Ramos (cell line): Measurements from ENCODE around the gene RIPPLY1.

Experiments used
- in situ Hi-C: fragments of 300-500 bp; cut with MboI; formaldehyde crosslinking; loops from one replicate; pipeline ENCODE4 v1.14.3; 2022; ENCODE audit warnings: low sequenced_read_pairs; ENCODE audit not compliant: unreplicated experiment

Gene RIPPLY1, protein sequence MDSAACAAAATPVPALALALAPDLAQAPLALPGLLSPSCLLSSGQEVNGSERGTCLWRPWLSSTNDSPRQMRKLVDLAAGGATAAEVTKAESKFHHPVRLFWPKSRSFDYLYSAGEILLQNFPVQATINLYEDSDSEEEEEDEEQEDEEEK

DNA sequence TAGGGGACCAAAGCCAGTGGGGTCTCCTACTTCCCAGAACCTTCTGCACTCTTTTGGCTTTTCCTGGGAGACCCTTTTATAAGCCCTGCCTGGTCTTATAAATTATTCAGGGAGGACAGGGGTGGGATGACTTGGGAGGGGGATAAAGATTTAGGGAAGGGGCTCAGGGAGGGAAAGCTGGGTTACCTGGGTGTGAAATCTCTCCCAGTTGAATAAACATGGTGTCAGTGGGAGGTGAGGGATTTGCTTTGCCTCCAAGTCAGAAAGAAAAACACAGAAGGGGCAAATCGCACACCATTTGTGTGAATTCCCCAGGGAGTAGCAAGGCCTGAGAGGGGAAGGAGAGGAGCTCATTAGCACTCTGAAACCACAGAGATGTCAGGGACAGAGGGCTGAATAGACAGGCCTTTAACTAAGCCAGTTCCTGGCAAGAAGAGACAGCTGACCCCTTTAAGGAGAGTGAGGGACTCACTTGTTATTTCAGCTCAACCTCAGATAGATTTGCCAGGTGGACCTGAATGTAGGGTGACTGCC is at the start of gene RIPPLY1:
Gene RIPPLY1, minus strand, starts transcription at position 51 of the 534 bp plus-strand sequence. CDS start 54 bp downstream, outside the sequence.
- in situ Hi-C loops: no loop called here

DNA sequence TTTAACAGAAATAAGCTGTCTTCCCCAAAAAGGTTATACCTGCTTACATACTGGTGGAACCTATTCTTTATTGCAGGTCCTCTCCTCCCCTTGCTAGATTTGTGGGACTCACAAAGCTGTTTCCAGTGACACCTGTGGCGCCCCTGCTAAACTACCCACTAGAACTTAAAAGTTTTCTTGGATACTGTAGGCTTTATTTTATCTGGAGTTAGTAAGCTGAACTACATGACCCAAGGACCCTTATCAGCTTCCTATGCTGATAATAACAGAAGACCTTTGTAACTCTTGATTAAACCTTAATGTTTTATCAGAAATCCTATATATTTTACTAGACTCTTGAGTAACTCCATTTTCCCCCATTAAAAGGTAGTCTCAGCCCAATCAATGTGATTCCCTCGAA is 49.4 kb upstream of the RIPPLY1 start:
- in situ Hi-C loops: no loop called here

DNA sequence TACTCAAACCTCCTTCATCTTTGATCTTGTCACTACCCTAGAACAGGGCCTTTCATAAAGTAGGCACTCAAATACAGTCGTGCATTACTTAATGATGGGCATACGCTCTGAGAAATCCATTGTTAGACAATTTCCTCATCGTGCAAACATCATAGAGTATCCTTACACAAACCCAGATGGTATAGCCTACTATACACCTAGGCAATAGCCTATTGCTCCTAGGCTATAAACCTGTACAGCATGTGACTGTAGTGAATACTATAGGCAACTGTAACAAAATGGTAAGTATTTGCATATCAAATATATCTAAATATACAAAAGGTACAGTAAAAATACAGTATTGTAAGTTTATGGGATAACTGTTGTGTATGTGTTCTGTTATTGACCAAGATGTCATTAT is 48.9 kb upstream of the RIPPLY1 start:
- in situ Hi-C loops: no loop called here

DNA sequence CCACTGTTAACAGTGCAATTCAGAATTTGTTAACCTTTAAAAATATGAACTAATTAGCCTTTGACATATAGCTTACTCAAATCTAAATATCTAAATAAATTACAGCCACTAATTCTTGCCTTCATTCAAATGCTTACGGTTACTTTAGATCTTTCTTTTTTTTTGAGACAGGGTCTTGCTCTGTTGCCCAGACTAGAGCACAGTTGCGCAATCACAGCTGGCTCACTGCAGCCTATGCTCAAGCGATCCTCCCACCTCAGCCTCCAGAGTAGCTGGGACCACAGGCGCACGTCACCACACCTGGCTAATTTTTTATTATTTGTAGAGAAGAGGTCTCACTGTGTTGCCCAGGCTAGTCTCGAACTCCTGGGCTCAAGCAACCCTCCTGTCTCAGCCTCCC is 48.1 kb upstream of the RIPPLY1 start:
- in situ Hi-C loops: no loop called here

DNA sequence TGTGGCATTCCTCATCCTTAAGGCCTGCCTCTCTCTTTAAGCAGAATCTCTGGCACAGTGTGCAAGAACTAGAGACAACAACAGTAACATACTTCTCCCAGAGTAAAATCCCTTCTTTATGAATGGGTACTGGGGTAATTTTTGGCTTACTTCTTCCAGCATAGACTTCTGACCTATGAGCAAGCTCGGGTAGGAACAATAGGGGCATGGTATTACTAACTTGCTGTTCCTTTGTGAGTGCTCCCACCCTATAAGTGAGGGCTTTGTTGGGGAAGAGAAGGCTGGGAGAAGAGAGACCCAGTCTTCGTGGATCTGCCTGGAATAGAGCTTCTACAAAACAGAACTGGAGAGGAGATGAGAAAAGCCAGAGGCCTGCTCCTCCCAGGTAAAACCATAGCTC is 47.2 kb upstream of the RIPPLY1 start:
- in situ Hi-C loops: no loop called here

DNA sequence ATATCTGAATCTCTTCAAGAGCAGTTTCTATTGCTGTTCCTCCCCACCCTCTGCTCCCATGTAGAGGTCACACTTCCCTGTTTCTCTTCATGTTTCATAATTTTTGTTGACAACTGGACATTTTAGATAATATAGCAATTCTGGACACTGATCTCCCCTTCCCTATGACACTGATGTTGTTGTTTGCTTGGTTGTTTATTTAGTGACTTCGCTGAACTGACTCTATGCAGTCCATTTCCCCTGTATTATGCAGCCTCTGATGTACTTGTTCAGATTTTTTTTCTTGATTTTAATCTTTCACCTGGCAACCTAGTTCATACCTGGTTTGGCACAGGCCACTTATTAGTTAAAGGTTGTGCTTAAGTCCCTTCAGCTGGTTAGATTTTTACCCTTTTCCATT is 46.2 kb upstream of the RIPPLY1 start:
- in situ Hi-C loops: no loop called here

DNA sequence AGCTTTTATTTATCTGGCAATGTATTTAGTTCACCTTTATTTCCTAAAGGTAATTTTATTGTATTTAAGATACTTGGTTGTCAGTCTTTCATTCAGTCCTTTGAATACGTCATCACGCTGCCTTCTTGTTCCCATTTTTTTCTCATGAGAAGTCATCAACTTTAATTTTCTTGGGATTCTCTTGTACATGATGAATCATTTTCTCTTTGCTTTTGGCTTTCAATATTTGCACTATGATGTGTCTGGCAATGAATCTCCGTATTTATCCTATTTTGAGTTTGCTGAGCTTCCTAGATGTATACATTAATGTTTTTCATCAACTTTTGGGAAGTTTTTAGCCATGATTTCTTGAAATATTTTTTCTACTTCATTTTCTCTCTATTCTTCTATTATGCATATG is 45.5 kb upstream of the RIPPLY1 start:
- in situ Hi-C loops: no loop called here

DNA sequence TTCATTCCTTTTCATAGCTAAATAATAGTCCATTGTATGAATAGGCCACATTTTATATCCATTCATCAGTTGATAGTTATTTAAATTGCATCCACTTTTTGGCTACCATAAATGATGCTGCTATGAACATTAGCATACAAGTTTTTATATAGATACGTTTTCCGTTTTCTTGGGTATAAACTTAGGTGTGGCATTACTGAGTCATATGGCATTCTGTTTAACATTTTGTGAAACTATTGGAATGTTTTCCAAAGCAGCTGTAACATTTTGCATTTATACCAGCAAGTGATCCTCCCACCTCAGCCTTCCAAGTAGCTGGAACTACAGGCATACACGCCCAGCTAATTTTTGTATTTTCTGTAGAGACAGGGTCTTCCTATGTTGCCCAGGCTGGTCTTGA is 43.3 kb upstream of the RIPPLY1 start:
- in situ Hi-C loops: no loop called here

DNA sequence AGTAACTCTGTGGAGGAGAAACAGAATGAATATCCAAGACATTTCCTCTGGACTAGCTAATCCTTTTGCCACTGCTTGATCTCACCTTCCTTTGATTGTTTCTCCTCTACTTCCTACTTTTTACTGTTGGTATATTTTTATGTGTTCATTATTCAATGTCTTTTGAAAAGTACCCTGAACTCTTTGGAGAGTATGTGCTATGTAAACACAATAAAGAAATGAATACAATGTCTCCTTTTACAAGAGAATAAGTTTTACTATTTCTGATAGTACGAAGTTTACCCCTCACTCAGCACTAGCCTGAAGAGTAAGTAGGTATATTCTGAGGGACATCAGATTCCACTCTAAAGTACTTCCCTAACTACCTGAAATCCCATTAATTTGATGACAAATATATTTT is 36.9 kb upstream of the RIPPLY1 start:
- in situ Hi-C loops: no loop called here

DNA sequence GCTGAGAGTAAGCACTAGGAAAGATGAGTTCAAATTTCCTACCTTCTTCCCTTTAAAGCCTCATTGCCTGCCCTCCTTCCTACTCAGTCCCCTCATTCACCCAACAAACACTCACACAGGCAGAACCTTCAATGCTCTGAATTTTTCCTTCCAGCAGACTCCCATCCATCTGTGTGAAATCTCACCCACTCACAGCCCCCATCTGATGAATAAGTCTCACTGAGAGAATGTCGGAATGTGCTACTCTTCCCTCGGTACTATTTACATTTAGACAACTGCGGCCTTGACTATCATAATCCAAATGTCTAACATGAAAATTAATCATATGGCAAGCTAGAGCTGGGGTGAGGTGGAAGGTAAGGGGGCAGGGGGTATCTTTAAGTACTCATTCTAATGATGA is 36.4 kb upstream of the RIPPLY1 start:
- in situ Hi-C loops: no loop called here

DNA sequence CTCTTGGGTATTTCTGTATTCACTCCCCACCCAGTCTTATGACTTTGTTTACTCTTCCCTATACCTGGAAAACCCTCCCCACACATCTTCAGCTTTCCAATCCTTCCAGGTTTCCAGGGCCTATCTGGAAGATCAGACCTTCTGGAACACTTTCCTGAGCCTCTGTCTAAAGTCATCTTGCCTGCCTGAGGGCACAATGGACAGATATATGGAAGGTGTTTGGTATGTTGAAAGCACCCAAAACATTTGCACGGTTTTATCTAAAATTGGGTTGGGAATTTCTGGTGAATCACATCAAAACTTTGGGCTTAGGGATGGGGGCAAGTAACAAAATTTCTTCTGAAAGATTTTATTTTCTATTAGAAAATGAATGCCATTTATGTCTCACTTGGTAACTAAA is 33.1 kb upstream of the RIPPLY1 start:
- in situ Hi-C loops: no loop called here

DNA sequence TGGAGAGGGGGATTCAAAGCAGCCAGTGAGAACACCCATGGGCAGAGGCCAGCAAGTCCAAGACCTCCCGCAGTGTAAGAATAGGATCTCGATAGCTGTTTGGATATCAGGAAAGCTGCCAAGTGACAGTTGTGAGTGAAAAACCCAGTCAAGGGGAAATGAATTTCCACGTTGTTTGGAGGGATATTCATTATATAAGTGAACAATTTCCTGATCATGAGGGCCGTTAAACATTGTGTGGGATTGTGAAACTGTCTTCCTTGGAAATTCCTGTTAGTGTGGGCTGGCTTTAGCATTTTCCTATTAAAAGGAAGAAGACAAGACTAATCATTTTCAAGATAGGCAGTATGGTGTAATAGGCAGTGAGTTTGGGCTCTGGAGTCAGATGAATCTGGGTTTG is 32.0 kb upstream of the RIPPLY1 start:
- in situ Hi-C loops: no loop called here

DNA sequence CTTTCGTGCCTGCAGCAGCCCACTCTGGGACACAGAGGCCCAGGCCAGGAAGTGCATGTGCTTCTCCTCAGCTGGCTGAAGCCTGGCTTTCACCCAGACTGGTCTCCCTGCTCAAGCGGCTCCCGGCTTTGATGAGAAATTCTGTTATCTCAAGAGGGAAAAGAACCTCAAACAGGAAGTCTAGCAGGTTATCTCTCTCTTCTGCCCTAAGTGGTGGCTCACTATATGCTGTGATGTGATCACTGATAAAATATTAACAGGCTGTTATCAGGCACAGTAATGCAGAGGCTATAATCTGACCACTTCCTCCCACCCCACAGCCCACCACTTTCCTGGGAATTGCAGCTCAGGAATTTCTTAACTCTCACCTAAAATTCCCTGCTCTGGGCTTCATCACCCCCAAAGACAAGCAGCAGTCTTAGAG is 30.4 kb upstream of the RIPPLY1 start:
- in situ Hi-C loops: no loop called here

DNA sequence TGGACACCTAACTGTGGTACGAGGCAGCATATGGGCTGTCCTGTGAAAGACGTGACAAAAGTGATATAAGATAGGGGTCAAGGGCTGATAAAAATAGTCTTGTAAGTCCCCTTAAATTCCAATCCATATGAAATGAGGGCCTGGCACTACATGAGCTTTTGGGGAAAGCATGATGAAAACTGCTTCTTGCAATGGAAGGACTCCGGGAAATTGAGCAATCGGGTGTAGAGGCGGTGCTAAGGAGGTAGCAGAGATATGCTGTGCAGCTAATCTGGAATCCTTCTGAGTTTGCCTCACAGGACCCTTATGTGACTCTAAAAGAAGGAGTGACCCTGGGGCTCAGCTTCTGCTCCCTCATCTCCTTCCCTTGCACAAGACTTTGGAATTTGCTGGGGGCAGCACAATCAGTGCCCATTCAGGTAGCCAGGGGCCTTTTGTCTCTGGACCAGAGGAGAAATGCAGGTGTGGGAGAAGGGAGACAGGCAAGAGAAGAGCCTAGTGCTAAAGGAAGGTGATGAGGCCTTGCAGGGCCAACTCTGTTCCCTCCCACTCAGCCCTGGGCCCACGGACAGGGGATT is 29.9 kb upstream of the RIPPLY1 start:
- in situ Hi-C loops: no loop called here

DNA sequence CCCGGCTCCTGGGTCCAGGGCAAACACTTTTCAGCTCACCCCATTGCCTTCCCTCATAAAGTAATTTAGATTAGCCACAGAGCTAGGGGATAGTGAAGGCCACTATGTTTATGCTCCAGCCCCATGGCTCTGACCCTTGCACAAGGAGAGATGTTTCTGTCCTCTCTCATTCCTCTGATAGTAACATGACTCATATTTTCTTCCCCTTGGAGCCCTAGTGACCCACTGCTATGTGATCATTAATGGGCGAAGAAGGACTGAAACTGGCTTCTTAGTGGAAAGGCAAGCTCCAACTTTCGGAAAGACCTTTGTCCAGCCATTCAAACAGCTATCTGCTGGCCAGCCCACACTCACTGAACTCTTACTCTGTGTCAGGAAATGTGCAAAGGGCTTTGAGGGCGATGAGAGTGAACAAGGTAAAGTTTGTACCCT is 29.4 kb upstream of the RIPPLY1 start:
- in situ Hi-C loops: no loop called here

DNA sequence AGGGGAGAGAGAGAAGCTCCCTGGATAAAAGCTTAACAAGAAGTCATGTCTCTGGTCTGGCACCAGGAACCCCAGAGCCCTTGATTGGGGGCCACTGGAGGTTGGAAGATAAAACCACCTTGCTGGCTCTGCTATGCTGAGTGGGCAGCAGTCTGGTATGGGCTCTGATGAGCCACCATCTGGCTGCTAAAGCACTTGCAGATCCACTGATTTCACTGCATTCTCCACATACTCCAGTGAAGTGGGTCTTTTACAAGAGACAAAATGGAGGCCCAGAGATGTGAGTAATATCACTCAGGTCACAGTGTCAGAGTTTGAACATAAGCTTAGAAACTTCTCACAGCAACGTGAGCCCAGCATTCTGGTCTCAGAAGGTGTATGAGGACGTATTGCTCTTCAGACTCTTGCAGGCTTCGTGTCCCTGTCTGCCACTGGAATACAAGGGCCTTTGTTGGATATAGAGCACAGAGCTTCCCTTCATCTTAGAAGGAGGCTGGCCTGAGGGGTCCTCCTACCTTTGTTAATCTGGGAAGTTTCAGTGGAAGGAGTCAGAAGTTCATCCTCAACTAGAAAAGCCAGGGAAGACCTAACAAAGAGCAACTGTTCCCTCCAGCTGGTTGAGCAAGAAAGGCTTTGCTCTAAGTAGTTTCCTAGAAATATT is 28.8 kb upstream of the RIPPLY1 start:
- in situ Hi-C loops: no loop called here

DNA sequence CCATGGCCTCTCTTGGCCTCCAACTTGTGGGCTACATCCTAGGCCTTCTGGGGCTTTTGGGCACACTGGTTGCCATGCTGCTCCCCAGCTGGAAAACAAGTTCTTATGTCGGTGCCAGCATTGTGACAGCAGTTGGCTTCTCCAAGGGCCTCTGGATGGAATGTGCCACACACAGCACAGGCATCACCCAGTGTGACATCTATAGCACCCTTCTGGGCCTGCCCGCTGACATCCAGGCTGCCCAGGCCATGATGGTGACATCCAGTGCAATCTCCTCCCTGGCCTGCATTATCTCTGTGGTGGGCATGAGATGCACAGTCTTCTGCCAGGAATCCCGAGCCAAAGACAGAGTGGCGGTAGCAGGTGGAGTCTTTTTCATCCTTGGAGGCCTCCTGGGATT is 25.1 kb upstream of the RIPPLY1 start:
- in situ Hi-C loops: no loop called here

DNA sequence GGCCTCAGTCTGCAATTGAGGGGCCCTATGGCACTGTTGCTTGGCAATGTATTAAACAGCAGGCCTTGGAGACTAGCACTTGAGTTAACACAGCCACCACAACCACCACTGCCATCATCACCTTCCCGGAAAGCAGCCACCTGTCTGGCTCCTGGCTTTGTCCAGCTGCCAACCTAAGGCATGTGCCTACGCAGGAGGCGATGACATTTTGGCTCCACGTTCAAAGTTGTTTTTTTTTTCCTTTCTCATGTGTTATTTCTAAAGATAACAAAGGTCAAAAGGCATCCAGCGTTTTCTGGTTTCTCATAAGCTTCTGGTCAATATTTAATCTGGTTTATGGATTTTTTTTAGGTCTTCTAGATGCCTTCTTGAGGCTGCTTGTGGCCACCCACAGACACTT is 24.6 kb upstream of the RIPPLY1 start:
- in situ Hi-C loops: no loop called here

DNA sequence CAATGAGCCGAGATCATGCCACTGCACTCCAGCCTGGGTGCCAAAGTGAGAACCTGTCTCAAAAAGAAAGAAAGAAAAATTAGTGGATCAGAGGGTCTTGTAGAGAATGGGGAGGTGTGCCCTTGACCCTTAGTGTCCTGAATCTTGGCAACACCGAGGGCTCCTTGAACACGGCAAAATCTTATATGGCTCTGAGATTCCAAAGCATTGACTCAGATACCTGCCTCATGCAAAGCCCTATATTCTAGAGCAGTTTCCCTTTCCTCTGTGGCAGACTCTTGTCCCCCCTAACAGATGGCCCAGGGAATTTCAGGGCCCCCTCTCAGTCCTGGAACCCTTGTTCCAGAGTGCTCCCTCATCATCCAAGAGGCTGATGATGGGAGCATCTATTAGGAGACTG is 23.9 kb upstream of the RIPPLY1 start:
- in situ Hi-C loops: no loop called here

DNA sequence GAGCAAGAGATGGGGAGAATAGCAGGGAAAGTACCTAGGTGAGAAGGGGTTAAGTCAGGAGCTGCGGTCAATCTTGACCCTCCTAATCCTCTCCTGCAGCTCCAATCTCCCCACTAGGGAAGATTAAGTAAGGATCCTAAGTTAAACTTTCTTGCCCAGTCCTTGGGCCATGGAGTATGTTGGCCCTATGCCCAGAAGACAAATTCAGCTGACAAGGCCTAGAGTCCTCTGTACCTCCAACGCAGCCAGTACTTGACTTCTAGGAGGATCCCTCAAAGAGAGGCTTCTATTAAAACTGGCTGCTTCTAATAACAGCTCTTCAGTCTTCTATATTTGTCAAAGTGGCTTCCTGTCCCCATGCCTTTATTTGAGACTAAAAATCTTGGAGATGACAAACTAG is 18.5 kb upstream of the RIPPLY1 start:
- in situ Hi-C loops: no loop called here

DNA sequence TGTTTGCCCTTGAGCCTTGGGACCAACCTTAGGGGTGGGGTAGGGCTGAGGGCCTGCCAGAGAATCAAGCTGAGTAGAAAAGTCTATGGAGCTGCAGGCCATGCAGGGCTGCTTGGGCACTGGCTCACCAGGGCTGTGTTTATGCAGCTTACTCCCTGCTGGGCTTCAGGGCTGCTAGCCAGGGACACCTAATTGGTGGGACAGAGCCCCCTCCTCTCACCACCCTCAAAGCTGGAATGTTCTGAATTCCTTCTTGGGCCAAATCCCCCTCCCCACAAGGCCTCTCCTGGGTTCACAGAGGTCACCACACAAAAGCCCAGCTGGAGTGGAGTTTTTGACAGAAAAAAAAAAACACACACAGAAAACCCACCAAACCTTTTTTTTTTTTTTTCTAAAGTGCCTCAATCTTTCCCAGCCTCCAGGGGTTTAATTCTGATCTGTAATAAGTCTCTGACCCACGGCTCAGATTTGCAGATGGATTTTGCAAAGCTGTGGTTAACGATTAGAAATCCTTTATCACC is 16.9 kb upstream of the RIPPLY1 start, which contains the start of gene CLDN2:
Gene CLDN2, plus strand, starts transcription at position 471 of the 521 bp plus-strand sequence. CDS start 7,827 bp downstream, outside the sequence.
- in situ Hi-C loops: no loop called here
